IMR-90 (cell line): Measurements from ENCODE around the gene SAMM50. TPM values are rescaled to one million over a fixed set of nuclear protein-coding genes. Genes with fewer than 3 reads are reported as not detected.

Experiments
- ATAC-seq: fragments of 200-7000 bp; cut with Tn5 transposase; 2 replicates; pipeline ENCODE4 v1.9.1; 2020; ENCODE audit warnings: low read depth, mild to moderate bottlenecking, moderate library complexity
- BruUV-seq: library from RNA; stranded (reverse); fragments of 400-500 nt; replicated peaks from 2 replicates; lab custom pipeline; 2021; lab: Mats Ljungman, UMichigan
- CTCF ChIA-PET: fragments of 300-600 bp; formaldehyde crosslinking; extraction: SDS; loops from one replicate; lab custom pipeline; 2021; ENCODE audit warnings: antibody characterized with exemption; lab: Yijun Ruan, JAX
- POLR2A ChIA-PET: fragments of 300-600 bp; sonication (Branson Sonifier 250); formaldehyde crosslinking; loops from one replicate; lab custom pipeline; 2022; ENCODE audit warnings: antibody characterized with exemption; ENCODE audit not compliant: unreplicated experiment; lab: Charles Lee
- DNase-seq: peaks from one replicate; pipeline ENCODE4 v3.0.0; 2013
- H2AFZ ChIP-seq: replicated peaks from 2 replicates; pipeline ENCODE3; 2013; ENCODE audit warnings: low read length, mild to moderate bottlenecking; ENCODE audit not compliant: poor library complexity
- H2AK5ac ChIP-seq: 2 replicates; pipeline ENCODE4 v1.6.1; 2013; ENCODE audit warnings: low read depth, low read length, inconsistent platforms
- H2AK9ac ChIP-seq: replicated peaks from 2 replicates; pipeline ENCODE3; 2013; ENCODE audit warnings: mild to moderate bottlenecking, low read depth, low read length, moderate library complexity; ENCODE audit not compliant: poor library complexity
- H2BK120ac ChIP-seq: 2 replicates; pipeline ENCODE4 v1.6.1; 2013; ENCODE audit warnings: low read depth, low read length, inconsistent platforms
- H2BK15ac ChIP-seq: 3 replicates; pipeline ENCODE4 v1.6.1; 2013; ENCODE audit warnings: low read depth, low read length, inconsistent platforms
- H2BK20ac ChIP-seq: 2 replicates; pipeline ENCODE4 v1.6.1; 2013; ENCODE audit warnings: low read depth, mild to moderate bottlenecking, inconsistent platforms, low read length, moderate library complexity
- H2BK5ac ChIP-seq: 2 replicates; pipeline ENCODE4 v1.6.1; 2013; ENCODE audit warnings: mild to moderate bottlenecking, low read depth, low read length, inconsistent platforms; ENCODE audit not compliant: poor library complexity, severe bottlenecking
- H3K14ac ChIP-seq: replicated peaks from 2 replicates; pipeline ENCODE4 v1.6.1; 2013; ENCODE audit warnings: low read depth, low read length, inconsistent platforms
- H3K18ac ChIP-seq: 2 replicates; pipeline ENCODE4 v1.6.1; 2013; ENCODE audit warnings: low read depth, low read length, control low read depth
- H3K23ac ChIP-seq: 2 replicates; pipeline ENCODE4 v1.6.1; 2013; ENCODE audit warnings: low read depth, low read length, inconsistent platforms
- H3K27ac ChIP-seq: 2 replicates; pipeline ENCODE4 v1.5.1; 2013; ENCODE audit warnings: mild to moderate bottlenecking, control low read depth, low read length; ENCODE audit not compliant: insufficient read depth
- H3K27me3 ChIP-seq: 2 replicates; pipeline ENCODE4 v1.6.1; 2013; ENCODE audit warnings: low read length; ENCODE audit not compliant: control insufficient read depth, insufficient read depth
- H3K36me3 ChIP-seq: 2 replicates; pipeline ENCODE4 v1.6.1; 2013; ENCODE audit warnings: low read length, mixed read lengths; ENCODE audit not compliant: control insufficient read depth, insufficient read depth
- H3K4ac ChIP-seq: 2 replicates; pipeline ENCODE4 v1.6.1; 2013; ENCODE audit warnings: low read depth, low read length, inconsistent platforms
- H3K4me1 ChIP-seq: 2 replicates; pipeline ENCODE4 v1.6.1; 2013; ENCODE audit warnings: low read length, mixed read lengths; ENCODE audit not compliant: control insufficient read depth, insufficient read depth
- H3K4me2 ChIP-seq: 2 replicates; pipeline ENCODE4 v1.6.1; 2013; ENCODE audit warnings: low read depth, mild to moderate bottlenecking, control low read depth, low read length, moderate library complexity
- H3K4me3 ChIP-seq: 2 replicates; pipeline ENCODE4 v1.5.1; 2013; ENCODE audit warnings: low read depth, mild to moderate bottlenecking, control low read depth, low read length, moderate library complexity; ENCODE audit not compliant: insufficient read depth
- H3K56ac ChIP-seq: 2 replicates; pipeline ENCODE4 v1.6.1; 2013; ENCODE audit warnings: low read length, inconsistent platforms; ENCODE audit not compliant: insufficient read depth; ENCODE audit errors: extremely low read depth
- H3K79me1 ChIP-seq, 2 experiments: 2 replicates each; pipeline ENCODE4 v1.6.1; 2013; ENCODE audit warnings: low read length in 2 of 2, inconsistent platforms in 1 of 2, low read depth in 1 of 2
- H3K9ac ChIP-seq: 2 replicates; pipeline ENCODE4 v1.6.1; 2013; ENCODE audit warnings: low read depth, low read length, control low read depth
- H3K9me1 ChIP-seq: 2 replicates; pipeline ENCODE4 v1.6.1; 2013; ENCODE audit warnings: low read length, inconsistent platforms; ENCODE audit not compliant: insufficient read depth
- H3K9me3 ChIP-seq: 2 replicates; pipeline ENCODE4 v1.6.1; 2013; ENCODE audit warnings: low read length; ENCODE audit not compliant: control insufficient read depth, insufficient read depth
- H4K20me1 ChIP-seq: 2 replicates; pipeline ENCODE4 v1.6.1; 2013; ENCODE audit warnings: low read length, inconsistent platforms; ENCODE audit not compliant: insufficient read depth
- H4K5ac ChIP-seq: 2 replicates; pipeline ENCODE4 v1.6.1; 2013; ENCODE audit warnings: mild to moderate bottlenecking, low read depth, low read length, control low read depth
- H4K8ac ChIP-seq, 2 experiments: 2 replicates each; pipeline ENCODE4 v1.6.1; 2013; ENCODE audit warnings: low read depth in 2 of 2, low read length in 2 of 2, control low read depth in 1 of 2, inconsistent platforms in 1 of 2
- H4K91ac ChIP-seq: 2 replicates; pipeline ENCODE4 v1.6.1; 2013; ENCODE audit warnings: low read depth, low read length, inconsistent platforms; ENCODE audit not compliant: insufficient read depth
- BHLHE40 ChIP-seq: fragments of 150-350 bp; IDR thresholded peaks from 2 replicates; pipeline ENCODE4 v1.6.1; 2016; ENCODE audit warnings: mild to moderate bottlenecking, low read depth, low read length
- MAZ ChIP-seq: IDR thresholded peaks from 2 replicates; pipeline ENCODE4 v1.6.1; 2012; ENCODE audit warnings: low read depth, mild to moderate bottlenecking, low read length, improper control_type of control experiment, moderate library complexity, borderline replicate concordance
- NFE2L2 ChIP-seq: fragments of 150-350 bp; IDR thresholded peaks from 2 replicates; pipeline ENCODE4 v1.6.1; 2016; ENCODE audit warnings: low read depth, mild to moderate bottlenecking, low read length
- RCOR1 ChIP-seq: IDR thresholded peaks from 2 replicates; pipeline ENCODE4 v1.6.1; 2012; ENCODE audit warnings: mild to moderate bottlenecking, low read length, improper control_type of control experiment; ENCODE audit not compliant: insufficient replicate concordance
- RFX5 ChIP-seq: IDR thresholded peaks from 2 replicates; pipeline ENCODE4 v1.8.0; 2012; ENCODE audit warnings: low read depth, mild to moderate bottlenecking, low read length, moderate library complexity
- WGBS, 2 experiments: methylation state at CpG; one replicate each; pipeline versions ENCODE4 v1.1.5 to v1.1.7; 2013; ENCODE audit warnings: missing lambda C conversion rate in 2 of 2; ENCODE audit not compliant: insufficient read length in 1 of 2; ENCODE audit errors: extremely low coverage in 2 of 2; 5-methylcytosine and 5-hydroxymethylcytosine counted together
- dilution Hi-C: fragments of 300-500 bp; cut with HindIII; formaldehyde crosslinking; loops from one replicate; pipeline ENCODE4 v1.14.3; 2018; ENCODE audit warnings: low sequenced_read_pairs; ENCODE audit not compliant: unreplicated experiment
- in situ Hi-C: fragments of 300-500 bp; cut with MboI; formaldehyde crosslinking; loops from 3 replicates; pipeline ENCODE4 v1.14.3; 2019; ENCODE audit warnings: low sequenced_read_pairs, inconsistent platforms, mixed read lengths
- intact Hi-C: fragments of 100-400 bp; cut with micrococcal nuclease; formaldehyde crosslinking; loops from 2 replicates; pipeline ENCODE4 v1.10.0; 2022
- polyA plus RNA-seq, 3 experiments: library from polyadenylated mRNA; depleted of rRNA; stranded (reverse); fragments of >200 nt; gene quantifications; 2 replicates each; pipeline ENCODE4 v1.2.3, GENCODE V29; 2012; ENCODE audit warnings: low replicate concordance in 1 of 3
- total RNA-seq: library from RNA; depleted of rRNA; stranded (reverse); fragments of >200 nt; gene quantifications from 2 replicates; pipeline ENCODE4 v1.2.3, GENCODE V29; 2012
- TF ChIP-seq, protein P1 (sequence below): conservative IDR thresholded peaks from 2 replicates; pipeline ENCODE4 v1.5.1; 2012; ENCODE audit warnings: mild to moderate bottlenecking, low read depth, low read length, improper control_type of control experiment
- TF ChIP-seq, protein P2 (sequence below): fragments of 150-350 bp; IDR thresholded peaks from 2 replicates; pipeline ENCODE4 v1.6.1; 2017; ENCODE audit warnings: mild to moderate bottlenecking, antibody characterized with exemption, low read length, low read depth

Gene SAMM50
- total and polyA plus RNA-seq, 2 of the 4 experiments (the other 2 are of a cell fraction): 40.6 to 43.7 TPM

GRCh38 chr22:44012162-44012561 lies 56.9 kb downstream of the SAMM50 start:
- ChIA-PET POLR2A (no interaction called here), CTCF (interaction anchor here (0.6 to 0.9 kb wide), 3 partner anchors 12 to 69 kb away, joined by 3 to 4 read pairs (median 4); partner anchors contain the start of gene PARVB)
- Histone ChIP-seq H2AK9ac (no peak overlapping the region), H3K18ac (no peak overlapping the region), H3K4me2 (no peak overlapping the region), H4K5ac (no peak overlapping the region), H3K4me3 (no peak overlapping the region), H3K4me1 (no peaks in the 10 kb centered on the region), H3K56ac (no peak overlapping the region), H2AFZ (no peak overlapping the region), H3K27me3 (no peaks in the 10 kb centered on the region), H2BK5ac (no peak overlapping the region), H3K14ac (no peak overlapping the region), H4K20me1 (no peaks in the 10 kb centered on the region), H2BK120ac (no peak overlapping the region), H2AK5ac (no peak overlapping the region), H3K23ac (no peak overlapping the region), H3K27ac (no peak overlapping the region), H3K36me3 (no peaks in the 10 kb centered on the region), H3K4ac (no peak overlapping the region), H3K79me1 (no peaks in the 10 kb centered on the region), H3K9me3 (no peaks in the 10 kb centered on the region), H2BK15ac (no peak overlapping the region), H3K9ac (no peak overlapping the region), H3K9me1 (peaks cover 3% of the 10 kb centered on the region; the same call in 1 of the 2 replicates), H4K91ac (no peak overlapping the region), H2BK20ac (no peak overlapping the region), H4K8ac (no peak overlapping the region)
- TF ChIP-seq, protein P1, sequence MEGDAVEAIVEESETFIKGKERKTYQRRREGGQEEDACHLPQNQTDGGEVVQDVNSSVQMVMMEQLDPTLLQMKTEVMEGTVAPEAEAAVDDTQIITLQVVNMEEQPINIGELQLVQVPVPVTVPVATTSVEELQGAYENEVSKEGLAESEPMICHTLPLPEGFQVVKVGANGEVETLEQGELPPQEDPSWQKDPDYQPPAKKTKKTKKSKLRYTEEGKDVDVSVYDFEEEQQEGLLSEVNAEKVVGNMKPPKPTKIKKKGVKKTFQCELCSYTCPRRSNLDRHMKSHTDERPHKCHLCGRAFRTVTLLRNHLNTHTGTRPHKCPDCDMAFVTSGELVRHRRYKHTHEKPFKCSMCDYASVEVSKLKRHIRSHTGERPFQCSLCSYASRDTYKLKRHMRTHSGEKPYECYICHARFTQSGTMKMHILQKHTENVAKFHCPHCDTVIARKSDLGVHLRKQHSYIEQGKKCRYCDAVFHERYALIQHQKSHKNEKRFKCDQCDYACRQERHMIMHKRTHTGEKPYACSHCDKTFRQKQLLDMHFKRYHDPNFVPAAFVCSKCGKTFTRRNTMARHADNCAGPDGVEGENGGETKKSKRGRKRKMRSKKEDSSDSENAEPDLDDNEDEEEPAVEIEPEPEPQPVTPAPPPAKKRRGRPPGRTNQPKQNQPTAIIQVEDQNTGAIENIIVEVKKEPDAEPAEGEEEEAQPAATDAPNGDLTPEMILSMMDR: no peak
- no peak for TF ChIP-seq RCOR1
- TF ChIP-seq MAZ: no peak
- TF ChIP-seq BHLHE40: no peak
- TF ChIP-seq NFE2L2: no peak
- no peak for TF ChIP-seq RFX5
- TF ChIP-seq, protein P2, sequence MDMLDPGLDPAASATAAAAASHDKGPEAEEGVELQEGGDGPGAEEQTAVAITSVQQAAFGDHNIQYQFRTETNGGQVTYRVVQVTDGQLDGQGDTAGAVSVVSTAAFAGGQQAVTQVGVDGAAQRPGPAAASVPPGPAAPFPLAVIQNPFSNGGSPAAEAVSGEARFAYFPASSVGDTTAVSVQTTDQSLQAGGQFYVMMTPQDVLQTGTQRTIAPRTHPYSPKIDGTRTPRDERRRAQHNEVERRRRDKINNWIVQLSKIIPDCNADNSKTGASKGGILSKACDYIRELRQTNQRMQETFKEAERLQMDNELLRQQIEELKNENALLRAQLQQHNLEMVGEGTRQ: no peak
- WGBS, 2 experiments: 100% methylated on average over 1 of the region's 5 CpGs; no CpG with 5 or more reads in 1 of the 2 experiments
- ATAC-seq (no peak), DNase-seq (no peak)
- BruUV-seq: no TSS peak
- dilution Hi-C loops (no loop called here), intact Hi-C loops (no loop called here), in situ Hi-C loops (no loop called here)
